Activated CD4-positive, alpha-beta T cell treated with anti-CD3 and anti-CD28 coated beads for 36 hours (primary cell): ENCODE results near the gene YBEY. TPM values are rescaled to one million over a fixed set of nuclear protein-coding genes. Genes with fewer than 3 reads are reported as not detected.
"Not testable (repeated sequence)": the region's sequence is repeated elsewhere in the genome, so short reads cannot be mapped to it uniquely, and the experiment has no call there.

Experiments
- ATAC-seq: fragments of 200-7000 bp; cut with Tn5 transposase; one replicate; pipeline ENCODE4 v1.10.0; 2021; ENCODE audit warnings: mild to moderate bottlenecking, moderate library complexity
- CTCF ChIA-PET: fragments of 350-600 bp; sonication (Branson Sonifier 250); formaldehyde crosslinking; loops from one replicate; lab custom pipeline; 2021; ENCODE audit warnings: antibody characterized with exemption; lab: Charles Lee
- POLR2A ChIA-PET: fragments of 350-600 bp; sonication (Branson Sonifier 250); formaldehyde crosslinking; loops from one replicate; lab custom pipeline; 2021; ENCODE audit warnings: antibody characterized with exemption, inconsistent platforms; lab: Charles Lee
- DNase-seq: peaks from one replicate; pipeline ENCODE4 v3.0.0-alpha.2; 2020
- H3K27ac Mint-ChIP-seq: one replicate; pipeline ENCODE4 v1.8.0; 2021; ENCODE audit warnings: mixed read lengths
- H3K27me3 Mint-ChIP-seq: one replicate; pipeline ENCODE4 v1.8.0; 2021; ENCODE audit warnings: mixed read lengths
- H3K36me3 Mint-ChIP-seq: one replicate; pipeline ENCODE4 v1.8.0; 2021; ENCODE audit warnings: low read depth, mixed read lengths
- H3K4me1 Mint-ChIP-seq: one replicate; pipeline ENCODE4 v1.8.0; 2021; ENCODE audit warnings: mixed read lengths
- H3K4me3 Mint-ChIP-seq: one replicate; pipeline ENCODE4 v1.8.0; 2021; ENCODE audit warnings: mild to moderate bottlenecking, moderate library complexity, mixed read lengths
- H3K9me3 Mint-ChIP-seq: one replicate; pipeline ENCODE4 v1.8.0; 2021; ENCODE audit warnings: low read depth, mixed read lengths
- intact Hi-C, 2 experiments: fragments of 100-400 bp; cut with DNase I in 1 of 2; cut with micrococcal nuclease in 1 of 2; formaldehyde crosslinking; loops; one replicate each; pipeline versions ENCODE4 v1.14.2 to v1.15.1; 2022 to 2024; cut with DNase I, micrococcal nuclease
- total RNA-seq, 2 experiments: library from RNA; stranded (reverse); gene quantifications; one replicate each; pipeline ENCODE4 v1.2.3, GENCODE V29; 2021

YBEY gene
- total RNA-seq: 10 to 100 TPM; 16.9 to 20.6 TPM

- H3K27ac Mint-ChIP-seq: peak within 1 kb of the TSS; percentile 98
- ATAC-seq (peak; percentile 94), DNase-seq (peak; percentile 94)
- intact Hi-C loops: loop anchor here (1.0 to 5.0 kb wide), 12 partner anchors 37 to 643 kb away; partner anchors contain the start of genes DIP2A (in 2 of the 2), C21orf58 (in 1 of the 2), LSS (in 1 of the 2) and PCBP3 (in 1 of the 2)
- no peaks in the 10 kb centered on the region for H3K9me3 Mint-ChIP-seq
- H3K4me1 Mint-ChIP-seq: peaks cover 51% of the 10 kb centered on the region
- POLR2A ChIA-PET: interaction anchor here (1.1 to 1.7 kb wide), 2 partner anchors 32 to 37 kb away, joined by 4 to 7 read pairs; no protein-coding TSS in a partner anchor
- peaks cover 37% of the 10 kb centered on the region for H3K36me3 Mint-ChIP-seq
- peak within 1 kb of the TSS; percentile 88 for H3K4me3 Mint-ChIP-seq
- H3K27me3 Mint-ChIP-seq: no peaks in the 10 kb centered on the region
- CTCF ChIA-PET: interaction anchor here (0.5 to 2.6 kb wide), 3 partner anchors 8 to 175 kb away, joined by 3 to 9 read pairs (median 3); no protein-coding TSS in a partner anchor
Measured at GRCh38 chr21:46285761-46286647, at the start of gene YBEY. YBEY (plus strand) TSS chr21:46286342; CDS start chr21:46286914, 572 bp downstream.

GRCh38 chr21:46237474-46237873 lies 48.7 kb upstream of the YBEY start:
- DNase-seq (no peak), ATAC-seq (no peak)
- no peaks in the 10 kb centered on the region for H3K9me3 Mint-ChIP-seq
- no peak overlapping the region for H3K27ac Mint-ChIP-seq
- ChIA-PET CTCF (no interaction called here), POLR2A (no interaction called here)
- peaks cover 6% of the 10 kb centered on the region for H3K4me1 Mint-ChIP-seq
- intact Hi-C loops: no loop called here
- peaks cover 70% of the 10 kb centered on the region for H3K36me3 Mint-ChIP-seq
- no peaks in the 10 kb centered on the region for H3K27me3 Mint-ChIP-seq
- no peak overlapping the region for H3K4me3 Mint-ChIP-seq

- intact Hi-C loops: no loop called here
- no peaks in the 10 kb centered on the region for H3K4me1 Mint-ChIP-seq
- no peaks in the 10 kb centered on the region for H3K9me3 Mint-ChIP-seq
- no peak overlapping the region for H3K27ac Mint-ChIP-seq
- H3K4me3 Mint-ChIP-seq: no peak overlapping the region
- peaks cover 58% of the 10 kb centered on the region for H3K36me3 Mint-ChIP-seq
- ChIA-PET POLR2A (no interaction called here), CTCF (no interaction called here)
- H3K27me3 Mint-ChIP-seq: no peaks in the 10 kb centered on the region
- ATAC-seq (no peak), DNase-seq (no peak)
Measured at GRCh38 chr21:46239817-46240325, 46.3 kb upstream of the YBEY start.

GRCh38 chr21:46241577-46241976 lies 44.6 kb upstream of the YBEY start:
- H3K27me3 Mint-ChIP-seq, H3K9me3 Mint-ChIP-seq, DNase-seq, H3K4me3 Mint-ChIP-seq, ATAC-seq, POLR2A ChIA-PET, H3K4me1 Mint-ChIP-seq, intact Hi-C loops: not testable (repeated sequence)
- peak overlapping the region; percentile 5 for H3K27ac Mint-ChIP-seq
- CTCF ChIA-PET: interaction anchor here (1.1 kb wide), 1 partner anchor 61 kb away, joined by 5 read pairs; no protein-coding TSS in a partner anchor
- H3K36me3 Mint-ChIP-seq: peaks cover 61% of the 10 kb centered on the region

GRCh38 chr21:46243325-46243724 lies 42.8 kb upstream of the YBEY start:
- peak overlapping the region; percentile 59 for H3K27ac Mint-ChIP-seq
- peaks cover 60% of the 10 kb centered on the region for H3K36me3 Mint-ChIP-seq
- POLR2A ChIA-PET: no interaction called here
- intact Hi-C loops: no loop called here
- no peaks in the 10 kb centered on the region for H3K27me3 Mint-ChIP-seq
- no peaks in the 10 kb centered on the region for H3K4me1 Mint-ChIP-seq
- DNase-seq (no peak), ATAC-seq (no peak)
- no peak overlapping the region for H3K4me3 Mint-ChIP-seq
- no peaks in the 10 kb centered on the region for H3K9me3 Mint-ChIP-seq
- CTCF ChIA-PET: interaction anchor here (1.0 kb wide), 1 partner anchor 13 kb away, joined by 3 read pairs; no protein-coding TSS in a partner anchor

- no peak for ATAC-seq
- Mint-ChIP-seq H3K4me1 (no peaks in the 10 kb centered on the region), H3K4me3 (no peak overlapping the region), H3K36me3 (peaks cover 59% of the 10 kb centered on the region), H3K27me3 (no peaks in the 10 kb centered on the region), H3K9me3 (no peaks in the 10 kb centered on the region), H3K27ac (no peak overlapping the region)
- DNase-seq: no peak
- intact Hi-C loops: no loop called here
- ChIA-PET POLR2A (no interaction called here), CTCF (interaction anchor here (0.6 to 1.0 kb wide), 2 partner anchors 13 to 376 kb away, joined by 3 read pairs; no protein-coding TSS in a partner anchor)
Measured at GRCh38 chr21:46243960-46244361, 42.2 kb upstream of the YBEY start.

- Mint-ChIP-seq H3K4me3 (no peak overlapping the region), H3K36me3 (peaks cover 57% of the 10 kb centered on the region), H3K9me3 (no peaks in the 10 kb centered on the region), H3K27me3 (no peaks in the 10 kb centered on the region), H3K27ac (no peak overlapping the region), H3K4me1 (no peaks in the 10 kb centered on the region)
- no peak for DNase-seq
- POLR2A ChIA-PET: no interaction called here
- CTCF ChIA-PET: interaction anchor here (0.6 kb wide), 2 partner anchors 11 to 376 kb away, joined by 3 read pairs; no protein-coding TSS in a partner anchor
- ATAC-seq: no peak
- intact Hi-C loops: no loop called here
Measured at GRCh38 chr21:46244602-46245001, 41.5 kb upstream of the YBEY start.

GRCh38 chr21:46245213-46245915 lies 40.8 kb upstream of the YBEY start:
- ATAC-seq (no peak), DNase-seq (no peak)
- intact Hi-C loops: no loop called here
- Mint-ChIP-seq H3K4me3 (no peak overlapping the region), H3K9me3 (no peaks in the 10 kb centered on the region), H3K27ac (no peak overlapping the region), H3K36me3 (peaks cover 58% of the 10 kb centered on the region), H3K27me3 (no peaks in the 10 kb centered on the region), H3K4me1 (peaks cover 6% of the 10 kb centered on the region)
- CTCF ChIA-PET: no interaction called here
- POLR2A ChIA-PET: no interaction called here

- Mint-ChIP-seq H3K9me3 (no peaks in the 10 kb centered on the region), H3K4me1 (peaks cover 13% of the 10 kb centered on the region), H3K36me3 (peaks cover 58% of the 10 kb centered on the region), H3K27me3 (no peaks in the 10 kb centered on the region), H3K27ac (no peak overlapping the region), H3K4me3 (no peak overlapping the region)
- intact Hi-C loops: no loop called here
- CTCF ChIA-PET: no interaction called here
- POLR2A ChIA-PET: no interaction called here
- ATAC-seq (no peak), DNase-seq (no peak)
Measured at GRCh38 chr21:46246345-46246744, 39.8 kb upstream of the YBEY start.

GRCh38 chr21:46247699-46248421 lies 38.3 kb upstream of the YBEY start:
- peaks cover 56% of the 10 kb centered on the region for H3K36me3 Mint-ChIP-seq
- no peak for DNase-seq
- CTCF ChIA-PET: interaction anchor here (0.7 to 1.1 kb wide), 2 partner anchors 17 to 24 kb away, joined by 3 to 4 read pairs; no protein-coding TSS in a partner anchor
- ATAC-seq: no peak
- H3K4me3 Mint-ChIP-seq: no peak overlapping the region
- no peaks in the 10 kb centered on the region for H3K27me3 Mint-ChIP-seq
- intact Hi-C loops: no loop called here
- H3K27ac Mint-ChIP-seq: no peak overlapping the region
- POLR2A ChIA-PET: no interaction called here
- no peaks in the 10 kb centered on the region for H3K9me3 Mint-ChIP-seq
- H3K4me1 Mint-ChIP-seq: peaks cover 20% of the 10 kb centered on the region

- H3K36me3 Mint-ChIP-seq: peaks cover 54% of the 10 kb centered on the region
- no peaks in the 10 kb centered on the region for H3K9me3 Mint-ChIP-seq
- H3K27me3 Mint-ChIP-seq: no peaks in the 10 kb centered on the region
- intact Hi-C loops: no loop called here
- POLR2A ChIA-PET: no interaction called here
- CTCF ChIA-PET: interaction anchor here (0.7 kb wide), 1 partner anchor 18 kb away, joined by 3 read pairs; no protein-coding TSS in a partner anchor
- no peak overlapping the region for H3K27ac Mint-ChIP-seq
- DNase-seq: no peak
- no peak overlapping the region for H3K4me3 Mint-ChIP-seq
- ATAC-seq: no peak
- H3K4me1 Mint-ChIP-seq: peaks cover 23% of the 10 kb centered on the region
Measured at GRCh38 chr21:46248422-46248782, 37.7 kb upstream of the YBEY start.
